GM18499 (cell line): Measurements from ENCODE around the gene GDNF.
"Not testable (repeated sequence)": the region's sequence is repeated elsewhere in the genome, so short reads cannot be mapped to it uniquely, and the experiment has no call there.

ENCODE experiments used
- ATAC-seq: cut with Tn5 transposase; IDR thresholded peaks from one replicate; pipeline ENCODE4 v1.9.1; 2021; ENCODE audit warnings: moderate number of reproducible peaks; ENCODE audit not compliant: insufficient read depth, unreplicated experiment

Gene GDNF

GRCh38 chr5:37789991-37790390 is 49.9 kb downstream of the GDNF start:
- no peak for ATAC-seq

DNA sequence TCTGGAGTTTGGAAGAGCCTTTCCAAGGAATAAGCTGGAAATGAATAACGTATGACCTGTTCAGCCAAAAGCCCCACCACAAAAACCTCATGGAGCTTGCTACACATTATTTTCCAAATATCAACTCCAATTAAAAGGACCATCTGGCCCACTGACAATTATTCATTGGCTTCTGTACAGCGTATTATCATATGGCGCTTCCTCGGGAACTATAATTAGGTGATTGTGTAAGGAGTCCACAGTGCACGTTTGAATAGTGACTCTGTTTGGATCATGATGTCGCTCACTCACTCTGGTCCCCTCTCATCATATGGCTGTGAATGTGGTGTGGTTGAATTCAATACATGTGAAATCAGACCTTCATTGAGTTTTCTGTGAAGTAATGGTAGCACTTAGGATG is 52.1 kb downstream of the GDNF start:
- ATAC-seq = no peak

DNA sequence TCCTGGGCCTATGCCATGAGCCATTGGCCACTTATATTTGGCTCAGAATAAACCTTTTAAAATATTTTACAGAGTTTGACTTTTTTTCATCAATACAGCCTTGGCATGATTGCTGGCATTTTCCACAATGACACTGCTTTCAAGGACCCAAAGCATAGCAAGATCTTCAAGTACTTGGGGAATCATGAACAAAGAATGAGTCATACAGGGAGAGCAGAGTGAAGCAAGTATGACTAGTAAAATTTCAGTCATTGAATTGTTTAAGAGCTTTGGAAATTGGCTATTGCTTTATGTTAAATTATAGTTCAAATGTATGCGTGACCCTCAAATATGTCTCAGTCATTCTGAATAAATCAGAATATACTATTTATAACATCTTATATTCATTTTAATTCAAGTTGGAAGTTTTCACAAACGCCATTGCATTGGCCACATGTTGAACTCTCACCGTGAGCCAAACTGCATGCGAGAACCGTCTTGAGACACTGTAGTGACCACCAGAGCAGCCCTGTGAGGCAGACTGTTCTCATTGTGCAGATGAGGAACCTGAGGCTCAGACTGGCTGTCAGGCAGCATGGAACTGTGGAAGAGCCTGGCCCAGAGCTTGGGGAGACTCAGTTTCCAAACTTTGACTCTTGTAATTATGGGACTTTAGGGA is 52.9 kb downstream of the GDNF start:
- ATAC-seq = no peak

- no peak for ATAC-seq
These were observed 53.4 kb downstream of the GDNF start for GRCh38 chr5:37786416-37786815.

GRCh38 chr5:37781409-37781808 is 58.4 kb downstream of the GDNF start:
- not testable (repeated sequence) for ATAC-seq

DNA sequence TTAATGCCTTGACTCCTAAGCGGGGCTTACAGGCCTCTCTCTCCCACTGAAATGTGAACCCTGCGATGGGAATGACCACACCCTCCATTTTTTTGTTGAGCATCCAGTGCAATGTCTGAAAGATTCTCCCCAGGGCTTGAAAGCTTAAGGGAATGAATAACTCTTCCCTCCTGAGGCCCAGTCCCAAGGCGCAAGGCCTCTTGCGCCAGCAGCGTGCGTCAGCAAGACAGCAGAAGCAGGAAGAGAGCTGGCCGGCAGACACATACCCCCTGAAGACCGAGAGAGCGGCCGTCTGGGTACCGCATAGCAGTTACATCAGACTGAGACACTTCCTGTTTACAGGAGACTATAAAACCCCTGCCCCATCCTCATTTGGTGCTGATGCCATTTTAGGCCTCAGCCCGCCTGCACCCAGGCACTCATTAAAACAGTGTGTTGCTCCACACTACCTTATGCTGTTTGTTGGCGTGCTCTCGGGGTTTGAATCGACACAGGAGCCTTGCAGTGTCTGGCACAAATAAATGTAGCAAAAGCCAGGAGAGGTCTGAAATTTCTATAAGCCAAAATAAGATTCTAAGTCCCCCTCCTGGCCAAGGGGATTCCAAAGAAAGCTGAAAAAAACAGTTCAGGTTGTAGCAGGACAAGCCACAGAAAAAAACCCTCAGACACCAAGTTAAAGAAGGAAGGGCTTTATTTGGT is 62.3 kb downstream of the GDNF start:
- ATAC-seq = no peak

DNA sequence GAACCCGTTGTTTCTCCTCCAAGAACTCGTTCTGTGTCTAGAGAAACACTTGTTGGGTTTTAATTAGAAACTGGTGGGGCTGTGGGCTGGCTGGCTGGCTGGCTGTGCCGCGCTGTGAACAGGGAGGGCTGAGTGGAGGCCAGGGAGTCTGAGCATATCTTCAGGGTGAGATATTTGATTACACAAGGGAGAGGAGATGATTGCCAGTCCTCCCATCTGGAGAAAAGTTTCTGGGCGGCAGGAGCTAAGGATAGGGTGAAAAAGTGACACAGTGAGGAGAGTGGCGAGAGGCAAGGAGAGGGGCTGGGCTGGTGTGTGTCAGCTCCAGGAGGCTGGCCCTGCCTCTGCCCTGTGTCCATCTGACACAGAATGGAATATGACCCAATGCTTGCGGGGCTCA is 63.0 kb downstream of the GDNF start:
- ATAC-seq = no peak

GRCh38 chr5:37774912-37775483 is 64.8 kb downstream of the GDNF start:
- ATAC-seq = no peak

GRCh38 chr5:37773809-37774208 is 66.0 kb downstream of the GDNF start:
- ATAC-seq = no peak

GRCh38 chr5:37772255-37772654 is 67.6 kb downstream of the GDNF start:
- no peak for ATAC-seq

- ATAC-seq = no peak
These were observed 68.1 kb downstream of the GDNF start for GRCh38 chr5:37771731-37772130.

DNA sequence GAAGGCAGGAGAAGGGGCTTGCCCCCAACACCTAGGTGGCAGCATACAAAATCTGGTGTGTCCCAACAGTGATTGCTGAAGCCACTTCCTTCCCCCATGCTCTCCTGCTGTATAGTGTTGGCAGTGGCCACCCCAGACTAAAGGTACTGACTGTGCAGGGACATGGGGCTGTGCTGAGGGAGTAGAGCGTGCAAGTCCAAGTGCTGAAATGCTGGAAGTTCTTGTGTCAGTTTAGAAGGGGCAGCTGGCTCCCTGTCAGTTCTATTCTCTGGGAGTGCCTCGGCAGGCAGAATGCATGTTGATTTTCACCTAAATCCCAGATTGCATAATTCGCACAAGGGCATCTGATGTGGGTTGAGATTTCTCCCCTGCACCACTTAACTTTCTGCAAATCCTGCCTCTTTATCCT is 68.6 kb downstream of the GDNF start:
- ATAC-seq = no peak

GRCh38 chr5:37770786-37771185 is 69.1 kb downstream of the GDNF start:
- no peak for ATAC-seq

- no peak for ATAC-seq
These were observed 70.0 kb downstream of the GDNF start for GRCh38 chr5:37769840-37770239.

DNA sequence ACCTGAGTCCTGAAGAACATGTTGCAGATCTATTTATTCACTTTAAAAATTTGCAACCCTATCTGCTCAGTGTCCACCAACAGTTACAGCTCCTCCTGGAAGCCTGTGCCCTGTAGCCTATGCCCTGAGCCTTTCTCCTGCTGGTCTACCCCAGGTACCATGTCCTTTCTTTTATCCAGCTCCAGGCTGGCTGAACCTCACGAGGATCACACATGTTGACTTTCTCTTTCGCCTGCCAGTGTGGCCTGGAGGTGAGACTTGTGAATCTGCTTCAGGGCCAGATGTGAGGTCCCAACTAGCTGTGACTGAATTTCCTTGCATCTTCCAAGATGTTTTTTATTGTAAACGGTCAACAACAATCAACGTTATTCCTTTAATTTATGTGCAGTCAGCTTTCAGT is 70.7 kb downstream of the GDNF start:
- ATAC-seq = no peak

DNA sequence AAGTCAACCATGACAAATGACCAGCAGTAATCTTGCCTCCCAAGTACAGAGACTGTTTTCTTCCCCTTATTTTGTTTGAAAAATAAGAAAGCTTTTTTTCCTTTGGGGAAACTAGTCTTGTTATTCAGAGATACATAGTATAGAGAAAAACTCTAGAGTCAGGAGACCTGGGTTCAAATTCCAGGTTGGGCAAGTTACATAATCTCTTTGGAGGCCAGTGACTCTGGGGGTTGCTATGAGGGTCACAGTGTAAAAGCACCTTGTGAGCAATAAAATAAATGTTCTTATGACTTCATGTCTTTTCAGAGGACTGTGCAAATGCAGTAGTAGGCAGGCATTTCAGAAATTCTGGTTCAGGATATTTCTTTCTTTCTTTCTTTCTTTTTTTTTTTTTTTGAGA is 71.5 kb downstream of the GDNF start:
- ATAC-seq = no peak

- ATAC-seq = no peak
These were observed 71.9 kb downstream of the GDNF start for GRCh38 chr5:37767961-37768360.

DNA sequence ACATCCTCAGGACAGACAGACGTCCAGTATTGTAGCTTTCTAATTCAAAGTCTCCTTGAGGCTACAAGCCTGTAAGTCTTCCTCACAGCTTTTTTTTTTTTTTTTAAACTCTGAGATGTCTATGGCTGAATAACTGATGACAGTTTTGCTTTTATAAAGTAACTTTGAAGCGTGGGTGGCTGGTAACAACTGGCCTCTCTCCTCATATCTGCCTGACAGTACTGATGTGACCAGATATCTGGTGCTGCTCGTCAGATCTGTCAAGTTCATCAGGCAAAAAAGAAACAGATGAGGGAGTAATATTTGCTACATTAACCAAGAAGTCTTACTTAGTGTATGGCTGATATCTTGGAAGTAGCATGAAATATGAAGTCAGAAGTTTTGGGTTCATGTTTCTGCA is 72.6 kb downstream of the GDNF start:
- ATAC-seq = no peak
